ENCODE results near the gene IL1R2. TPM values are rescaled to one million over a fixed set of nuclear protein-coding genes. Genes with fewer than 3 reads are reported as not detected.

The IL1R2 gene
- total and polyA plus RNA-seq, 2 of the 13 experiments (the other 11 are each of a cell fraction or from before 2014, with no cell fraction given), result 3.6 to 7.3 TPM

- TF ChIP-seq ATF4 (CRISPR knock-in tag; IDR thresholded peaks at IDR 0.05) (peak in 1 of 2 experiments; percentile 86; a peak in 2 of 4 replicates), ZMAT5 (CRISPR knock-in tag; IDR thresholded peaks at IDR 0.05; ENCODE audit: borderline replicate concordance, low read depth) (no peak), ZNF484 (CRISPR knock-in tag; IDR thresholded peaks at IDR 0.05; ENCODE audit: borderline replicate concordance, low read depth) (no peak), NR2F6 (IDR thresholded peaks at IDR 0.05) (peak; percentile 42; the same call in 1 of the 2 replicates), NR2F6 (CRISPR knock-in tag; IDR thresholded peaks at IDR 0.05) (no peak), ZBTB25 (CRISPR knock-in tag; IDR thresholded peaks at IDR 0.05) (no peak; the same call in 1 of the 2 replicates), KDM2A (CRISPR knock-in tag; IDR thresholded peaks at IDR 0.05; ENCODE audit: borderline replicate concordance, low read depth) (no peak), KLF15 (CRISPR knock-in tag; IDR thresholded peaks at IDR 0.05; ENCODE audit: borderline replicate concordance) (no peak), ZNF879 (CRISPR knock-in tag; IDR thresholded peaks at IDR 0.05) (no peak), AGO2 (optimal IDR thresholded peaks at IDR 0.05; ENCODE audit: low read depth, low read length) (peak; percentile 88), SNAI1 (CRISPR knock-in tag; IDR thresholded peaks at IDR 0.05; ENCODE audit: borderline replicate concordance) (no peak), ZNF691 (CRISPR knock-in tag; IDR thresholded peaks at IDR 0.05; ENCODE audit: borderline replicate concordance, low read depth) (no peak), SRSF4 (IDR thresholded peaks at IDR 0.05; ENCODE audit: low read depth, low read length, poor library complexity, severe bottlenecking) (peak; percentile 50), MBD4 (IDR thresholded peaks at IDR 0.05; ENCODE audit: borderline replicate concordance, low read length) (0 out of 2 replicates have a peak, but pooled peaks have one; percentile 66), ZNF740 (CRISPR knock-in tag; IDR thresholded peaks at IDR 0.05) (no peak), KLF6 (CRISPR knock-in tag; IDR thresholded peaks at IDR 0.05) (no peak), HNF1A (IDR thresholded peaks at IDR 0.05; ENCODE audit: low read depth) (no peak), HNF1A (CRISPR knock-in tag; IDR thresholded peaks at IDR 0.05; ENCODE audit: borderline replicate concordance) (no peak), NCOR1 (IDR thresholded peaks at IDR 0.05; ENCODE audit: borderline replicate concordance, low read length) (peak; percentile 7; the same call in 1 of the 2 replicates), ZNF792 (CRISPR knock-in tag; IDR thresholded peaks at IDR 0.05) (no peak)
Observed at GRCh38 chr2:102032368-102033030, 40.7 kb downstream of the IL1R2 start (continued).
